SIG-M5 (cell line): ENCODE data around the gene TRIM71.
"Not testable (repeated sequence)": the region's sequence is repeated elsewhere in the genome, so short reads cannot be mapped to it uniquely, and the experiment has no call there.

Experiments used
- DNase-seq: peaks from one replicate; lab custom pipeline; 2025; lab: John Stamatoyannopoulos, UW

The TRIM71 gene

DNA sequence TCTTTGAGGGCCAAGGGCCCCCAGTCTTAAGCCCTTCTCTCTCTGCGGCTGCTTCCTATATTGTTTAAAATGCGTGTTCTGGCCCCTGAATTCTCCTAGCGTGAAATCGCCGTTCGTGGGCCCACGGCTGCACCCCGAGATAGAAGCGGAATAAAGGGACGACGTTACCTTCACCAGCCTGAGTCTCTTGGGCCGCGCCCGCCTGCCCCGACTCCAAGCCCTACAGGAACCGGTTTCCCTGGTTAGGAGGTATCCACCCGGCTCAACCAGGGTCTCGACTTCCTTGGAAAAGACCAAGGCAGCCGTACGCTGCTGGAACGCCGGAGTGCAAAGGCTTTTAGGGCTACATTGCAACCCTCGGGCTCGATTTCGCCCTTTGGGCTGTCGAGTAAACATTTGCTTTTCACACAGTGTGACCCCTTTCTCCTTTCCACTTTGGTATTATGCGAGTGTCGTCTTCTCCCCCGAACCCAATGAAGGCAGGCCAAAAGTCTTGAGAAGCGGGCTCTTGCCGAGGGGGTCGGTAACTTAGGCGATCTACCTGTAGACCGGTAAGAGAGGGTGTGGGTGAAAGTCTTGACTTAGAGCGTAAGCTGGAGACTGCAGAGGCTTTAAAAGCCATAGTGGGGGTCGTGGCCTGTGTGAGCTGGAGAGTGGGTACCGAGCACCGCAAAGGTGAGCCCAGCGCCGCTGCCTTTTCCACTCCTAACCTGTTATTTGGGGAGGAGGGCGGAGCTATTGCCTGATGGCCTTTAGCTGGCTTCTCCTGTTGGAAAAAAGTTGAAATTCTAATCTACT, 2.0 kb downstream of the TRIM71 start:
- no peak for DNase-seq

DNA sequence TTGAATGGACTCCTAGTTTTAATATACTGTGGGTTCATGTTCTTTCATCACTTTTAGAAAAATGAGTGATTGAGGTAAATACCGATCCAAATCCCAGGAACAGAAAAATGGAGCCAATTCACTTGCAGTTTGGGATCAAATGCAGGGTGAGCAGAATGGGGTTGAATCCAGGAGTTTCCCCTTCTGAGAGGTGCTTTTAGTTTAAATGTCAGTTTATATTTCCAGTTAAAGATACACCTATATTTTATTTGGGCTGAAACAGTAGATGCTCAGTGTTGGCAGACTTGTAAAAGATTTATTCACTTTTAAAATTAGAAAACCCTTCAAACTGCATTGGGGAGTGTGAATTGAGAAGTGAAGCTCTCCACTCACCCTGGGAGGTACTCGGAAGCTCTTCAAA, 2.6 kb downstream of the TRIM71 start:
- DNase-seq, result no peak

DNA sequence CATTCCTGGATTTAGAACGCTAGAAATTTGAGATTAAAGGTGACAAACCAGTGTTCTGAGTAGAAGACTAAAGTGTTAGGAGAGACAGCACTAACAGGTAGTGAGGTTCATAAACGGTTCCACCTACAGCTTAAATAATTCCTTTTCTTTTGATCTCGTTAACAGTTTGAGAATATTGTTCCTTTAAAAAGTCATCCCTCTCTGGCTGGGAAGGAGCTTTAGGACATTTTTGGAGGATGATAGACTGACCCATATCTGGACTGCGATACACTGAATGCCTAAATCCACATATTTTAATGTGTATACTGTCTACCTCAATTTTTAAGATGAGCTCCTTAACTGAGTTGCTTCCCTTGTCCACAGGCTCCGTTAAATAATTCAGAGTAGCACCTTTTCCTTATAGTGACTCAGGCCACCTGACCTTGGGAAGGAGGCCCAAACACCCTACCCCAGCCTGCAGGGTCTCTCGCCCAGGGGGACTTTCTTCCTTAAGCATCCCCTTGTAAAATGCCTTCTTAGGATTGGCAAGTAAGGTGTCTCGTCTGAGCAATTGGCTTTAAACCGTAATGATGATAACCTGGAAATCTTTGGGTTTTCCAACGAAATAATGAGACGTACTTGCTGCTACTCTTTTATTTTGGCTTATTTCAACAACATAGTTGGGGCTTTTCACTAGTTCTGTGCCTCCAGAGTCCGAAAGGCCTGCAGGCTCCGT, 3.3 kb downstream of the TRIM71 start:
- no peak for DNase-seq

DNA sequence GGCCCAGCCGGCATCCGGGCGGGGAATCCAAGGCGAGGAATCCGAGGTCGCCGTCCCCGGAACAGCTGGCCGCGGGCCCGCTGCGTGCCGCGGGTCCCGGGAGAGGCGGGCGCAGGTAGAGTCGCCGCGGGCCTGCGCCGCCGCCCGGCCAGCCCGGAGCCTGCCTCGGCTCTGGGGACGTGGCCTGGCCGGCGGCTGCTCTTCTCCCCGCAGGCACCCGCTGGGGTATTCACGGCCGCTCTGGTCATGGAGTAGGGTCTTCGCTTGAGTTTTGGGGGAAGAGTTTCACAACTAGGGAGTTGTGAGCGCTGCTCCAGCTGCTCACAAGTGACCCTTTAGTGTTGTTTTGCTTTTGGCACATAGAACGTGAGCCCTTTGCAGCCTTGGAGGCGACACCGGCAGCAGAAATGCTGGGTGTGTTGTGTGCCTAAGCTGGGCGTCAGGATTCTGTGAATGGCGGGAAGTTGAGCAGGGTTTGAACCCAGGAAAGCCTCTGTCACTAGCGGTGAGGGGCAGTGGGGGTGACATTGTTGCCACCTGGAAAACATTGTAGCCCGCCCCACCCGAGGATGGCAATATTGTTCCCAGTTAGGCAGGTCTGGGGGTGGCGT, 4.0 kb downstream of the TRIM71 start:
- no peak for DNase-seq

DNA sequence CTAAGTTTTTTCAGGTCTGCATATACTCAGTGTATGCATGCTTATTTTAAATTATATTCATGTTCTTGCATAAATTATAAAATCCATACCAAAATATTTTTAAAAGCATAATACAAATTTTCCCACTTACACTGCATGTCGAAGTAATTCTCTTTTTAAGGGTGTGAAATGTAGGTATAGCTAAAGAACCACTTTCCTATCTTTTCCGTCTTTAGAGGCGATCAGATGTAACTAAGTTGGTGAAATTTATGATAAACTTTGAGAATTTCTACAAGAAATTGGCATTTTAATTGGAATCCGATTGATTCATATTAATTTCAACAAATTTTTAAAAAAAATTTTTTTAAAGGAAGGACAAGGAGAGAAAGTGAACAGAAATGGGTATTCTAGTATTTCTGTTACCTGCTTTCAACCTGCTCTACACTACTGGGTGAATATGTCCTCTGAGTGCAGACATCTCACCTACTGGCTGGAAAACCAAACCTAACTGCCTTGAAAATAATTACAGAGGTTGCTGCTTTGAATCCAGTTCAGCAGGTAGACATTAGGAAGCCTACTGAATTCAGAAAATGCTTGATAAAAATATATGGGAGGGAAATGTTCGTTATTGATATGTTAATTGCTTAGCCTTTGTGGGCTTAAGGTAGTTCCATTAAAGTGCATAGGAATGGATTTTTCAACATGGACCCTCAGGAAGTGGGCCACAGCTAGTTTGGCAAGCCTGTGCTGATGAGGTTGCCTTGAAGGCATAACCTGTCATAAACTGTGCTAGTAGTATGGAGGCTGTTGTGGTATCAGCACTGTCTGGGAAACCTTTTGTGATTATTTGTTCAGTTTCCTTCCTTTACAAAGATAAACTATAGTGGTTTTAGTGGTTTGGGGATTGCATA, 5.1 kb downstream of the TRIM71 start:
- DNase-seq, result no peak

DNA sequence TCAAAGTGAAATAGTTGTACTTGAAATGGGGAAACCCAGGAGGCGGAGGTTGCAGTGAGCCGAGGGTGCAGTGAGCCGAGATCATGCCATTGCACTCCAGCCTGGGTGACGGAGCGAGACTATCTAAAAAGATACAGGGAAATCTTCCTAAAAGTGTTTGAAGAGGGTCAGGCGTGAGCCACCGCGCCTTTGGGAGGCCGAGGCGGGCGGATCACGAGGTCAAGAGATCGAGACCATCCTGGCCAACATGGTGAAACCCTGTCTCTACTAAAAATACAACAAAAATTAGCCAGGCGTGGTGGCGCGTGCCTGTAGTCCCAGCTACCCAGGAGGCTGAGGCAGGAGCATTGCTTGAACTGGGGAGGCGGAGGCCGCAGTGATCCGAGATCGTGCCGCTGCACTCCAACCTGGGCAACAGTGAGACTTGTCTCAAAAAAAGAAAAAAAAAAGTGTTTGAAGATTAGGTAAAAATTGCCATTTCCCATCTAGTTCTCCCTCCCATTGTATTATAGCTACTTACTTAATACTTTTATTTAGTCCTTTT, 5.9 kb downstream of the TRIM71 start:
- not testable (repeated sequence) for DNase-seq

DNA sequence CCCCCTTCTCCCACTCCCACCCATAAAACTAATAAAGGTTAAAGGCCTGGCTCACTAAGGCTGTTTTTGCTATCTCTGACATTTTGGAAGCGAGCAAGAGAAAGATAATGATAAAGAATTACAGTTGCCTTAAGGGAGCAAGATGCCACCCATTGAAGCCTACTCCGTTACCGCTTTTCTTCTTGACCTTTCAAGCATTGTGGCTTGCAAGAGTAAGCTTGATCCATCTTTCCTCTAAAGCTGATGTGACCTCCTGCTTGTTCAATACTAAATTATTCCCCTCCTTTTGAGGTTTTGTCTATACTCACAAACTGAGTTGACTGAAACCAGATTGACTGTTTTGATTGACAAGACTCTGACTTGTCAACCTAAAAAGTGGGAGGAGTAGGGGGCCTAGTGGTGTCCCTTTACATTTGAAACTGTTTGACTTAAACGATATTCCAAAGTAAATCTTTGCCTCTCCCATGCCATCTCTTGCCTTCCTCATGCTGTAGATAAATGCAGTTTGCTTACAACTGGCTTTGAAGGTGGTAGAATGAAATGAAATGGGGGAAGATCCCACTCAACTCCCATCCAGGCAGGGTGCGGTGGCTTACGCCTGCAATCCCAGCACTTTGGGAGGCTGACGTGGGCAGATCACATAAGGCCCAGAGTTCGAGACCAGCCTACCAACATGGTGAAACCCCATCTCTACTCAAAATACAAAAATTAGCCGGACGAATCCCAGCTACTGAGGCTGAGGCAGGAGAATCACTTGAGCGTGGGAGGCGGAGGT, 8.0 kb downstream of the TRIM71 start:
- DNase-seq, result no peak

DNA sequence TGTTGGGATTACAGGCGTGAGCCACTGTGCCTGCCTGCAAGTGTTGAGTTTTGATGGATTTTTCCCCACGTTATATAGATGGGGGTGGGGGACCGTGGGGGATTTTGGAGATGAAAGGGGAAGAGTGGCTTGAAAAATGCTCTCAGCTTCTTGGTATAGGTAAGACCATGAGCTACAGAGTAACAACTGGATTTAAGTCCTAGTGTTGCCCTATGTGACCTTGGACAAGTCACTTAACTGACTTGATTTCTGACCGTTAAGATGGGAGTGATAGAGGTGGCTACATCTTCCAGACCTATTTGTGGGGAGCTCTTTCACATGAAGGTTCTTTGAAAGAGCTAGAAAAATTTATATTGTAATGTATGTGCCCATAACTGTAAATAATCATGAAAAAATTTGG, 13.3 kb downstream of the TRIM71 start:
- DNase-seq, result no peak

DNA sequence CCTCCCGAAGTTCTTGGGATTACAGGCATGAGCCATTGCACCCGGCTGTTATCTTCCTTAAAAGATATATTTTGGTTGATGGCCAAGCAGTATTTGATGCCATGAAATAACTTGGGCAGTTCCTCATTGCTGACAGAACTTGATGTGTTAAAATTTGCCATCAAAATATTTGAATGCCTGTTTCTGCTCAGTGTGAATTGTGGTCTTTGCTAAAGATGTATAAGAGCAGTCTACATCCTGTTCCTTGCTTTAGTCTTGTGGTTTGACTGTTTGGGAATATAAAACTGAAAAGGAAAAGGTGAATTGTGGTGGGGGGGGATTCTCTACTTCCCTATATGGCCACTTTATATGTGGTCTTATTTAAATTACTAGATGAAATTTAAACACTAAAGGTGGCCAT, 14.0 kb downstream of the TRIM71 start:
- DNase-seq, result no peak

DNA sequence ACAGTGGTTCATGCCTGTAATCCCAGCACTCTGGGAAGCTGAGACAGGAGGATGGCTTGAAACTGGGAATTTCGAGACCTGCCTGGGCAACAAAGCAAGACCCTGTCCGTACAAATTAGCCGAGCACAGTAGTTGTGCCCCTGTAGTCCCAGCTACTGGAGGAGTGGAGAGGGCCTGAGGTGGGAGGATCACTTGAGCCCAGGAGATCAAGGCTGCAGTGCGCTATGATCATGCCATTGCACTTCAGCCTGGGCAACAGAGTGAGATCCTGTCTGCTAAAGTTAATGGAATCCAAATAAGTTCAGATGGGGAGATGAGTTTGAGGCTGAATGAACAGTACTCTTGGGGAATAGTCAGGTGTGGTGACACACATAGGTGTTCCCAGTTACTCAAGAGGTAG, 14.4 kb downstream of the TRIM71 start:
- no peak for DNase-seq

DNA sequence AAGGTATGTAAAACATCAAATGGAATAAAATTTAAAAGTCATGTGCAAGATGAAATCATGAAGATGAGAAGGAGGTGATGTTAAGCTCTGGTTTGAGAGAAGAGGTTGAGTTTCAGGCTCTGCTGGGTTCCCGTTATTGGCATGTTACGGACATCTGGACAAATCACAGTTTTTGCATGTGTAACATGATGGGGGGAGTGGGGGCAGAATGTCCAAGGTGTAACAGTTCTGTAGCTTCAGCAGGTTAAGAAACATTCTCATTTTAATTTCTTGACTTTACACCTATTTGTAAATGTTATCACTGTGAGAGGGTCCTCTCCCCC, 17.2 kb downstream of the TRIM71 start:
- no peak for DNase-seq

DNA sequence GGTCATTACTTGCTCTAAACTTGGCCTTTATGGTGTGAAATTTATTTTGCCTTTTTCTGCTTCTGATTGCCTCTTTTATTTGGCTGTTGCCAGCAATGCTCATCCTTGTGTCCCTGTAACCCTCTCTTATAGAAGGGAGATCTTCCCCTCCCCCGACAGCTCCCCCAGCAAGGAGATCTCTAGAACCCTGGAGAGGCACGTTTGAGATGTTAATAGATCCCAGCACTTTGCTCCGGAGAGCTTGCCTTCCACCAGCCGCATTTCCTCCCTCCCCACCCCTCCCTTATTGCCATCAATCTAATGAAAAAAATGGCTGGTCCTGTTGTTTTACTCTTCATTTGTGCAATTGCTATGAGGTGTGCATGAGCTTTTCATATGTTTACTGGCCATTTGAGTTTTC, 18.2 kb downstream of the TRIM71 start:
- no peak for DNase-seq

DNA sequence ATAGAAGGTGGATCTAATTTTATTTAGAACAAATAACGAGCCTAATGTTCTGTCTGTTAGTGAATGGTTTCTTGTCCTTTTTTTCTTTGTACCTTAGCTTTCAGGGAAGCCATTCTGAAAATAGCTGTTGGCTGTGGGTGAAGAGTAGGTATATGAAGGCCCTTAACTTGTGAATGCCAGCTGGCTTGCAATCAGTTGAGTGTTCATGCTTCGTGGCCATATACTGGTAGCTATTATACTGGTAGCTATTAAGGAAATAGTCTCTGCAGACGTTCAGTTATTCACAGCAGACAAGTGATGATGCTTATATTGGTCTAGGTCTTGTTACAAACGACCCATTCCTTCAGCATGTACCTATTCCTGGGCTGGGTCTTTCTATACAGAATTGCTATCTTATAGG, 18.8 kb downstream of the TRIM71 start:
- DNase-seq, result no peak

DNA sequence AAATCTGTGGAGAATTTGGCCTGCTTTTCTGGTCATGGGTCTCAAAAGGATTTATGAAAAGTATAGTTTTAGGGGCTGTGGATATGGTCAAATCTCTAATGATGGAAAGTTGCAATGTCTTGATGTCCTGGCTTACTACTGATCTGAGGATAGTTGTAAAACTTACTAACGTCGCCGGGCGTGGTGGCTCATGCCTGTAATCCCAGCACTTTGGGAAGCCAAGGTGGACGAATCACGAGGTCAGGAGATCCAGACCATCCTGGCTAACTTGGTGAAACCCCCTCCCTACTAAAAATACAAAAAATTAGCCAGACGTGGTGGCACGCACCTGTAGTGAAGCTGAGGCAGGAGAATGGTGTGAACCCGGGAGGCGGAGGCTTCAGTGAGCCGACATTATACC, 19.6 kb downstream of the TRIM71 start:
- no peak for DNase-seq

DNA sequence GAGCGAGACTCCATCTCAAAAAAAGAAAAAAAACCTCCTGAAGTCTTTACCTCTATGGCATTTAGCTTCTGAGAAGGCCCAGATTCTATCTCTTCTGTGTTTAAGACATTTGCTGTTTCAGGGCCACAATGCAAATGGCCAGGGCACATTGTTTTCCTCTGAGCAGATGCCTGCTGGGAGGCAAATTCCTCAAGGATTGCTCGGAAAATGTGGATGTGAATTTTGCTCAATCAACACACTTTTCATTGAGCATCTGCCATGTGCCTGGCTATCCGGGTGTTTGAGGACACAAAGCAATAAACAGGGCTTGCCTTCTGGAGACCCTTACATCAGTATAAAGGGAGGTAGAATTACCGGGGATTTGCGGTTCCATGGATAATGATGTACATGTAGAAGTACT, 20.0 kb downstream of the TRIM71 start:
- DNase-seq, result no peak

DNA sequence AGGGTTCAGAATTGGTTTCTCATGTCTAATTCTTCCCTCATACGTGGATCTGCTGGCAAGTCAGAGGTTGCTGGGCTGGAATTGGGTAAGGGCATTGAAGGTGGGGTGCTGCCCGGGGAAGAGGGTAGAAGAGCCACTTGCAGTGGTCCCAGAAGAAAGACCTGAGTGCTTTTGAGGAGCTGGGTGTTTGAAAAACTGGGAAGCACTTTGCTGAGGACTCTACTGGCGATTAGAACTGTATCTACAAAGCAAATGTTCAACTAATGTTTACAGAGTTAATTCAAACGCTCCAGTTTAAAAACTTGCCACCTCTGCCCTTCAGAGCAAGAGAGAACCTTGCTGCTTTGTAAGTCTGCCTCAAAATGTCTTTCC, 21.9 kb downstream of the TRIM71 start:
- DNase-seq, result no peak

DNA sequence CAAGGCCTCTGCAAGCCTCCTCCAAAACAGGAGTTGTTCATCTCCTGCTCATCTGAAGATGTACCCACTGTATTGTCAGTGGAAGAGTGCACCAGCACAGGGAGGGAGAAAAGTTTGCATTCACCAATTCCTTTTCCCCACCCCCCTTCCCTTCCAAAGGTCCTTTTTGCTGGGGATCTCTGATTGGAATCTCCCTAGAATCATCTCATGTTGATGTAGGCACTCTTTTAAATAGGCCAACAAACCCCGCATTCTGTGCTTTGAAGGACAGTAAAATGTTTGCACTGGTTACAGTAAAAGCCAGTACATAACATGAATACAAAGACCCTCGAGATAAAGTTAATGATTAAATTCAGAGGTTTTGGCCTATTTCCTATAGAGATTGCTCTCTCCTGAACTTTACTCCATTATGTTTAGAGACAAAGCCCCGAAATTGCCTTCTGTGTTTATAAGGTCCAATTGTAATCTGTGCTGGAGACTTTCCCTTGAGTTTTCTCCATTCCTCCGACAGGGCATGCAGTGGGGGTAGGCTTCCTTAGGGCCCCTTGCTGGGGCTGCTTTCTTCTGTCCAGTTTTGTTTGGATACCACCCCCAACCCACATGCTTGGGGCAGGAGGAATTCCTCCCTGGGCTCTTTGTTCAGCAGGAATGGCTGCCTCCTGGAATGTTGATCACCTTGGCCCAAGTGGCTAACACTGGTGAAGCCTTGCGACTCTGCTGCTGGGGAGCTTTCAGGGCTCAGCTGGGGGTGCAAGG, 22.5 kb downstream of the TRIM71 start:
- DNase-seq, result no peak

DNA sequence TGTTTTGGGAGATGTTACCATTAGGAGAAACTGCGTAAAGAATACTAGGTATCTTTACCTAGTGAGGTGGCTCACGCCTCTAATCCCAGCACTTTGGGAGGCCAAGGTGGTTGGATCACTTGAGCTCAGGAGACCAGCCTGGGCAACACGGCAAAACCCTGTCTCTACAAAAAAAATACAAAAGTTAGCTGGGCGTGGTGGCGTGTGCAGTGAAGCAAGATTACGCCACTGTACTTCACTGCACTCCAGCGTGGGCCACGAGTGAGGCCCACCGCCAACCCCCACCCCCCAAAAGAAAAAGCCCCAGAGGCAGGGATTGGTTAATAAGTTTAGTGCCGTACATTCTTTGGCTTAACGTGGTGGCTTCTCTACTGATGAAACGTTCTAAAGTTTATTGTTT, 23.5 kb downstream of the TRIM71 start:
- DNase-seq, result no peak

DNA sequence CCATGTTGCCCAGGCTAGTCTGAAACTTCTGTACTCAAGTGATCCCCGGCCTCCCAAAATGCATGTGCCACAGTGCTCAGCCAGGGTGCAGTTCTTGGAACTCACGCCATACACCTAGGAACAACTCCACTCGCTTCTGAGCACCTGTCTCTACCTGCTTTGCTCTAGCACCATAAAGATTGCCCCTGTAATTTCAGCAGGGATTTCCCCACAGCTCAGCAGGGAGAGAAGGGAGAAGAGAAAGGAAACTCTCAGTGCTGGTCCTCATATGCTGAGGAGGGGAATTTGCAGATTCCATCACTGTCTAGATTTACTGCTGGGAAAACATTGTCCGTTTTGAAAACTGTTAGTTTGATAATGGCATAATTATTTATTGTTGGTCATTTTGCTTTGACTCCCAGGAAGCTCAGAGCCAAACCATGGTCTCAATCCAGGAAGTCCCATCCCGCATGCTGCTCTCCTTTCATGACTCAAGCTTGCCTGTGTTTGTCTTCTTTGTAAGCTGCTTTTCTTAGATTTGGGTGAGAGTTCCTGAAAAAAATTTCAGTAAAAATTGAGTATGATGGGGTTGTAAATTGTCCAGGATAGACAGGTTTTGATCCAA, 24.2 kb downstream of the TRIM71 start:
- DNase-seq, result no peak

DNA sequence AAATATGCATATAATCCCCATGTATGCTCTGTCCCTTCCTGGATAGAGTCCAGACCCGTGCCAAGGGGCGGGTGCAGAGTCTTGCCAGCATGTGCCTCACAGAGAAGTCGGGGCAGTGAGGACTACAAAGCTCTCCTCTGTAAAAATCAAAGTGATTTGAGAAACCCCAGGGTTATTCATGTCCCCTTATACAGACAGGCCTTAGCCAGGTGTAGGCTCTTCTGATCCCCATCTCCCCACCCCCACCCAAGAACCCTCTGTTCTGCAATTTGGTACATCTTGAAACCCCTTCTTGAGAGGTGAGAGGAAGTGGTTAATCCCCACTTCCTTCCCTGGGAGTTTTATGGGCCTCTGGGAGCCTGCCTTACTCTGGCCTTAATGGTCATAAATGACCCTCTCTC, 24.7 kb downstream of the TRIM71 start:
- no peak for DNase-seq
